HG02610 (cell line): ENCODE measurements around the gene TNPO1.
A peak's percentile ranks its signal among the peaks of the same experiment; 100 is the strongest.

Experiments used
- ATAC-seq: cut with Tn5 transposase; IDR thresholded peaks from one replicate; pipeline ENCODE4 v1.9.1; 2021; ENCODE audit warnings: mild to moderate bottlenecking, moderate library complexity; ENCODE audit not compliant: unreplicated experiment

The TNPO1 gene

DNA sequence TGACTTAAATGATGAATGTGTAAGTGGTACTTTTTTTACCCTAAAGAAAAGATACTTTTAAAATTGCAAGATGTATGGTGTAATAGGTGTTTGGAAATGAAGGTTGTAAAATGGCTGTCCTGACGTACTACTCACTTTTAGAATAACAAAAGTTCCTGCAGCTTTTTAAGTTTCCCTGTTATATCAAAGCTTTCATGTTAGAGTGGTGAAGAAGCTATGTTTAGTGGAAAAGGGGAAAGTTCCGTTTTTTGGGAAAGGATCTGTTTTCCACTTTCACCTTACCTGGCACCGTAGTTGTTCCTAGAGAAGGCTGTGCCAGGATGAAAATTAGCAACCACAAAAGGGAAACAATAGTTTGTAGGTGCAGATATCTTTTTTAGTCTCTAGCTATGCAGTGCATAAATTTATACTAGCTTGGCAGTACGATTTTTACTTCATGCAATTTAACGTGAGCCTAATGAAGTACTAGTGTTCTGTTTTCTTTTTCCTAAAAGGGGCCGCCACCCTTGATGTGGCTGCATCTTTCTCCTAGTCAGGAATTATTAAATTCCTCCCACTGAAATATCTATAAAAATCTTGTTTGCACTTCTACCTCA lies 1.3 kb downstream of the TNPO1 start:
- ATAC-seq = no peak

DNA sequence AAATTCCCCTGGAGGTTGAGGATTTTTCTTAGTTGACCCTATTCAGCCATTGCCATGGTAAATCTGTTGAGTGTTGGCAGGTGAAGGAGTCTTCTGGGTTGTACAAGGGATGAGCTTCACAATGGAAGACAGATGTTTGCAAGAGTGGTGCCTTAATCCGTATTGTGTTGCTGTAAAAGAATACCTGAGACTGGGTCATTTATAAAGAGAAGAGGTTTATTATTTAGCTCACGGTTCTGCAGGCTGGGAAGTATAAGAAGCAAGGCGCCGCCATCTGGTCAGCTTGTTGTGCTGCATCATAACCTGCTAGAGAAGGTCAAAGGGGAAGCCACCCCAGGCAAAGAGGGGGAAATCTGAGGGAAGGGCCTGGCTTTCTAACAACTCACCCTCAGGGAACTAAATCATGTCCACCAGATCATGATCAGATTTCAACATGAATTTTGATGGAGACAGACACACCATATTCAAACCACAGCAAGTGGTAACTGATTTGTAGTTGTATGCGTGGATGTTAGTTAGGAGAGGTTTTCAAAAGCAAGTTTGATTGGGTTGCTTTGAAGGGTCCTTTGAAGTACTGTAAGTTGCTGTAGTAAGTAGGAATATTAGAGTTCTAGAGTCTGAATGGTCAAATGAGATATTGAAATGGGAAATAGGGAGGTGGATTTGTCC lies 2.5 kb downstream of the TNPO1 start:
- ATAC-seq = peak; percentile 23

DNA sequence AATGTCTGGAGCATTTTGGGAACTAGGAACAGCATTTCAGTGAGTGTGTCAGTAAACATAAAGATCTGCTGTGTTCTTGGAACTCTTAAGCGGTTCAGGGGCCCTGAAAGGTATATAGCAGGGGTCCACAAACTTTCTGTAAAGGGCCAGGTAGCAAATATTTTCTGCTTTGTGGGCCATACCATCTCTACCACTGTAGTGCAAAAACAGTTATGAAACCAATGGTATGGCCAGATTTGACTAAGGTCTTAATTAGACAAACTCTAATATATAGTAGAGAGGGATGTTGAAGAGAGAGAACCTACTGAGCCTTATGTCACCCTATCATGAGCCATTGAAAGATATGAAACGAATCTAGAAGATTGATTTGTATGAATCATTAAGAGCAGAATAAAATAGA lies 5.3 kb downstream of the TNPO1 start:
- ATAC-seq = no peak

DNA sequence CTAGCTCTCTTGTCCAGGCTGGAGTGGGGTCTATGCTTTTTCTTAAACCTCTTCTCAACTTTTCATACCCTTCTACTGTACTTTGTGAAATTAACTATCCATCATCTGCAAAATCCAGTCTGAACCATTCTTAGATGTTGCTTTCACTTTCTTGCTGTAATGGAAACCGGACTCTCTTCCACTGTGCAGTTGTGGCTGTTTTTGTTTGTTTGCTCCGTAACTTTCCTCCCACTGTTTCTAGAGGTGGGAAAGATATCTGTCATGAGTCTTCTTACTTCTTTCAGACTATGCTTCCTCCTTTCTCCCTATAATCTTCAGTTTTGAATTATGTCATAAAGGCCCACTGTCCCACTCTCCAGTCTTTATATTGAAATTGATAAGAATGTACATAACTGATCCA lies 6.5 kb downstream of the TNPO1 start:
- ATAC-seq = no peak

DNA sequence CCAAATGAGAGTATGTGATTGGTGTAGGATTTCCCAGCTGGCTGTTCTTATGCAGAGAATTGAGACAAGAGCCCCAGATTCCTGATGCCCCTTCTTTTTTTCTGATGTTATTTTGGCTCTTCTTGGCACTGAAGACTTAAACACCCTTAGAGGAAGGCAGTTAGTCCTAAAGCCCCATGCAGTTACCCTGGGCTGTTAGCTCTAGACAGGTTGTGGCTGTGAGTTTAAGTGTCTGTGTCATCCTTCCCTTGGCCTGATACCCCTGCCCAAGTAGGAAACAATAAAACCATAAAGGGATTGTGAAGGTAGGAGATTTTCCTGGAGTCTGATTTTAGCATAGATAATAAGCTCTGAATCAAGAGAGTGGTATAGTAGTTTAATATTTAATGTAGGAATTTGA lies 13.2 kb downstream of the TNPO1 start:
- ATAC-seq = no peak

DNA sequence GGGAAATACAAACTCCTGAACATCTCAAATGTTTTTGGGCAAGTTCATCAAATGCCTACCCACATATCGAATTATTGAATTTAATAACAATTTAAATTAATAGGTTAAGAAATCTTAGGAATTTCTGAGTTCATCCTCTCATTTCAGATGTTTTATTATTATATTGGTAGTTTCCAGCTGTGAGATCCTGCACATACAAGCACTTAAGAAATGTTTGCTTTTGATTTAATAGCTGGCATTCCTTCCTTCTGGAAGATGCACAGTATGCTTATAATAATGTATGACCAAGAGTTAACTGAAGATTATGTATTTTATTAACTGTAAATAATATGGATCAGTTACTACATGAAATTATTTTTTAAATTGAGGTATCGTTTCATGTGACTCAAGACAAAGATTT lies 13.9 kb downstream of the TNPO1 start:
- ATAC-seq = no peak

DNA sequence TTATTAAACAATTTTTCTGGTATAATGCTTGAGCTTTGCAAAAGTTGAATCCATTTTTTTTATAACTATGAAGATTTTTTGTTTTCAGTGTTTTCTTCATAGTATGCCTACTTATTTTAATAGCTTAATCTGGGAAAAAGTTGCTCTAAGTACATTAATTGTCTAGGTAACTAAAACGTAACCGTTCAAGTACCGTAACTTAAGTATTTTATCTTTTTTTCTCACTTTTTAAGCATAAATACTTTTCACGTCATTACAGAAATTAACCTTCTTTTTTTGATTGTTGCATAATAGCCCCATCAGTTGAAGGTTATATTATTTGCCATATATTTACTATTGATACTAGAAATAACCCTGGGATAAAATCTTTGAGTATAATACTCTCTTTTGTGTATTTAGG lies 15.2 kb downstream of the TNPO1 start:
- ATAC-seq = no peak

DNA sequence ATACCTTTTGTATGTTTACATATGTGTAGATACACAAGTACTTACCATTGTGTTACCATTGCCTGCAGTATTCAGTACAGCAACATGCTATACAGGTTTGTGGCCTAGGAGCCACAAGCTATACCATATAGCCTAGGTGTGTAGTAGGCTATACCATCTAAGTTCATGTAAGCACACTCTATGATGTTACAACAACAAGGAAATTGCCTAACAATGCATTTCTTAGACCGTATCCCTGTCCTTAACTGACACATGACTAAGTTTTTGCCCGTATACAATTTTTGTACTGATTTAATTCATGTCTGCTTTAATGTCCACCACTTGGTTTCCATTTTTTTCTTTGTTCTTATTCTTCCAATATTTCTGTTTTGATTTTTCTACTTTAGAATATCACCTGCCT lies 18.5 kb downstream of the TNPO1 start:
- no peak for ATAC-seq

DNA sequence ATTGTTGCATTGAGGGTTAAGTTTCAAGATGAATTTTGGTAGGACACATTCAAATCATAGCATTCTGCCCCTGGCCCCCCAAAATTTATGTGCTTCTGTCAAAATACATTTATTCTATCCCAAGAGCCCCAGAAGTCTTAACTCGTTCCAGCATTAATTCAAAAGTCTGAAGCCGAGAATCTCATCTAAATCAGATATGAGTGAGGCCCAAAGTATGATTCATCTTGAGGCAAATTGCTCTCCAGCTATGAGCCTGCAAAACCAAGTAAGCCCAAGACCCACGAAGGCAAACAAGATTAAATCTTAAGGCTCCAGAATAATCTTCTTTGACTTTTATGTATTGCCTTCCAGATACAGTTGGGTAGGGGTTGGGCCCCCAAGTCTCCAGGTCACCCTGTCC lies 19.2 kb downstream of the TNPO1 start:
- no peak for ATAC-seq

DNA sequence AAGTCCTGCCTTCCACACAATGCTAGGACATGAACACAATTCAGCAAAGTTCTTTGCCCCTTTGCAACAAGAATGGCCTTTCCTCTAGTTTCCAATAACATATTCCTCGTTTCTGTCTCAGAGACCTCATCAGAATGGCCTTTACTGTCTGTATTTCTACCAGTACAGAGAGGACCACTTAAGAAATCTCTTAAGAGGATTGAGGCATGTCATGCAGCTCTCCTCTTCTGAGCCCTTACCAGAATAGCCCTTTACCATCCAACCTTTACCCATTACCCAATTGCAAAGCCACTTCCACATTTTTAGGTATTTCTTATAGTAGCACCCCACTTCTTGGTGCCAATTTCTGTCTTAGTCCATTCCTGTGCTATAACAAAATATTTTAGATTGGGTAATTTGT lies 20.3 kb downstream of the TNPO1 start:
- no peak for ATAC-seq

DNA sequence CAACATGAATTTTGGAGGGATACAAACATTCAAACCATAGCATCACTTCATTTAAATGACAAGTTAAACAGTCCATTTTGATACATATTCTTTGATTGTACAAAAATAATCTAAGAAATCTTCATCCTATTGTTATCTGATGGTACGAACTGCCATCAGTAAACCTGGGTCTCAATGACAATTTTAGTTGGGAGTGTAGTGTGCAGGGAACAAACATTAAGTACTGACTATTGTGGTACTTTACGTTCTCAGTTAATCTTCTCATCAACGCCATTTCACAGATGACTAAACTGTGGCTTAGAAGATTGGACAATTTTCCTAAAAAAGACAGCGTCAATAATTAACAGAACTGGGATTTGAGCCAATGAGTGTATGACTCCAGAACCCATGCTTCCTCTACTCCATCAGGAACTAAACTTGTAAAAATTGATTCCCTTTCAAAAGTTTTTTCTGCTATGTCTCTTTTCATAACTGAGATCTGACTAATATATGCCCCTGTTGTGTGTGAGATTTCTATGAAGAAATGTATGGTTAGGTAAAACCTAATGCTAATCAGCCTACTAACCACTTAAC lies 21.1 kb downstream of the TNPO1 start:
- no peak for ATAC-seq

DNA sequence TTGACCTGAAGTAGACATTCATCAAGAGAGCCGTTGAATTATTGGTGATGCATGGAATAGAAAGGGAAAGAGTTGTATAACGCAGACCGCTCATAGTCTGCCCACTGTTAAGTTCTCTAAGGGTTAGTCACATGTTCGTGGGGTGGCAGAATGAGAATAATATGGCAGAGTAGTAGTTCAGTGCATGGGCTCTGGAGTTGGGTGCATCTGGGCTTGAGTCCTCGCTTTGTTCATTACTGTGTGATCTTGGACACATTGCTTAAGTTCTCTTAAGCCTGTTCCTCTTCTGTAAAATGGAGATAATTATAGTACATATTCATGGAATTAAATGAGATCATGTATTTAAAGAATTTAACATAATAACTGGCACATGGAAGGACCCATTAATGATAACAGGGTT lies 23.6 kb downstream of the TNPO1 start:
- no peak for ATAC-seq

DNA sequence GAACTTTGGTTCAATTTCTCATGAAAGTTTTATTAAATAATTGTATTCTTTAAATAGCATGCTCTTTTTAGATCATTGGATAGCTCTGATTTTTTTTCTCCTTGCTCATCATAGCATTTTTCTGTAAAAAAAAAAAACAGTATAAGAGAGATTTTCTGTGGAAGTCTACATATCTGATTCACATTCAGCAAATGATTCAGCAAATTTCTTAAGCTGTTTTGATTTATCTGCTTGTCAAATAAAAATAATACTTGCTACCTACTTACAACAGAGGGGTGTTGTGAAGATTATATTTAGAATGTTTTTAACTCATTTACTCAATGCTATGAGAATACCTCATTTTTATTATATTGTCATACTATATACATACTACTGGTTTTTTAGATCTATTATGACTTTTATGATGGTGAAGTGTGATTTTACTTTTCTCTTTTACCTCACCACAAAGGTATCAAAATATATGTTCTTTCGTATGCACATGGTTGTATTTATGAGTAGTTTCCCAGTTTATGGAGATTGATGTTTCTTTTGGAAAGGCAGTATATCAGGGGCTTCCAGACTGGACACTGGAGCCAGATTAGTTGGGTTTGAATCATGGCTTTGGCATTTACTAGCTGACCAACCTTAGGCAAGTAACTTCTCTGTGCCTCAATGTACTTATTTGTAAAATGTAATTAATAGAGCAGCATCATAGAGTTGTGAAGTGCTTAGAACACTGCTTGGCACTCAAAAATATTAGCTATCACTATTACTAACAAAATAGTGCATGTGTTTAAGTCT lies 25.5 kb downstream of the TNPO1 start:
- no peak for ATAC-seq

DNA sequence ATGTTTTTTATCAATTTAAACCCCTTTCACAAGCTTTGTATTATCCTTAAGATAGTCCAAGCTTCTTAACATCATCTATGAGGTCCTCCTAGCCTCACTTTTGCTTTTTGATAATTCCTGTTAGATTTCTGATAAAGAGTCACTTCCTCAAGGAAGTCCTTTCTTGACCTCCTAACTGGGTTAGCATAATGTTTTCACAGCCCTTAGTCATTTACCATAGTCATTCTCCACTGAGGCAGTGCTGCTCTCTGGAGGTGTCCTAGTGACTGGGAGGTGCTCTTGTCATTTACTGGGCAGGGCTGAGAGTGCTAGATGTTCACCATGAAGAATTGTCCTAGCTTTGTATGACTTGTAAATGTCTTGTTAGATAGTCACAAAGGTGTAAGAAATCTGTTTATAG lies 26.4 kb downstream of the TNPO1 start:
- no peak for ATAC-seq

DNA sequence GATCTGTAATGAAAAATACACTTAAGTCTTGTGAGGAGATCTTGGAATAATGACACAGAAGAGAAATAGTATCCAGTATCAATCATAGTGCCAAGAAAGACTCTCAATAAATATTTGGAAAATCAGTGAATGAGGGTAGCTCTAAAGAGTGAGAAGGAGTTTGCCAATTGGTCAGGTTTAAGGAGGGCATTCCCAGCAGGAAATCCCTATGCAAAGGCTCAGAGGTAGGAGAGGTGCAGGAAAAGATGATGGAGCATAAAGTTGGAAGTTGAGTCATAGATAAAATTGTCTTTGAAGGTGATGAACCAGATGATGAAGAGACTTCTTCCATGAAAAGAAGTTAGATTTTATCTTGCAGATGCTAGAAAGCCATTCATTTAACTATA lies 27.8 kb downstream of the TNPO1 start:
- no peak for ATAC-seq

DNA sequence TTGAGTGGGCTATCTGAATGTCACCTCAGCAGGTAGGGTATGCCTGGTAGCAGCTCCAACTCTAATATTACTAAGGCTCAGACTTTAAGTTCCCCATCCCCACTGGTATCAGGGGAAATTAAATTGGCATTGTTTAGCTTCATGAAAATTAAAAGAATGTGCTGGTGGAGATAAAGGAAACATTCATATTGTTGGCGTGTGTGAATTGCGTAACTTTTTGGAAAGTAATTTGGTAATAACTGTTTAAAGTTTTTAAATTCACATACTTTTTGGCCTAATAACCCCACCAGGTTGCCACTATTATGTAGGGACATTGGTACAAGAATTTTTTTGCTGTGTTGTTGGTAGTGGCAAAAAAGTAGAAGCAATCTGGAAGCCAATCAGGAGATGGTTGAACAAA lies 29.4 kb downstream of the TNPO1 start:
- ATAC-seq = no peak

DNA sequence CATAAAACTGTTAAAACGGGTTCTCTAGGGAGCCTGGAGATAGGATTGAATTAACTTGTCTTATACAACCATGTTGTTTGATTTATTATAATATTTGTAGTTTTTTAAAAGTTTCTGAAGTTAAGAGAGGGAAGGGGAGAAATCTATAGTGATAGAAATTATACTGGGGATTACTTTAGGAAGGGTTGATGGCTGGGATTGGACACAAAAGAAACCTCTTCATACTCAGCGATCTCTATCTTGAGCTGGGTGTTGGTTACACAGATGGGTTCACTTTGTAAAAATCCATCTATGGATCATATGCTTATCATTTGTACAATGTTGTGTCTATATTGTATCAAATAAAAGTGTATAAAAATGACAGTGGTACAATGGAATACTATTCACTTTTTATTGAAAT lies 30.0 kb downstream of the TNPO1 start:
- ATAC-seq = no peak

DNA sequence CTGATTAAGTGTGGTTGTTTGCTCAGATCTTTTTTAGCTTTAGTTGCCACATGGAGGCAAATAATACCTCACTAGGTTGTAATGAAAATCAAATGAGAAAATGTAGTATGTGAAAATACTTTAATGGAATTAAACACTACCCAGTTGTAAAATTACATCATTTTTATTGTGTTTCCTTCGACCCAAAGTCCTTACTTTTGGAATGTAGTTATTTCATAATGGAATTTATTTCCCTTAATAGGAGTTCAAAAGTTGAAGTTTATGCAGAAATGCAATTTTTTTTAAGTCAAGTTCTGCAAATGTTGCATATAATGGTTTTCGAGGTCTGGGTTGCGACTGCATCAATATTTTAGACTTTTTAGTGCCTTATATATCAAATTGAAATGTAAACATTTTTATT lies 31.0 kb downstream of the TNPO1 start:
- no peak for ATAC-seq

DNA sequence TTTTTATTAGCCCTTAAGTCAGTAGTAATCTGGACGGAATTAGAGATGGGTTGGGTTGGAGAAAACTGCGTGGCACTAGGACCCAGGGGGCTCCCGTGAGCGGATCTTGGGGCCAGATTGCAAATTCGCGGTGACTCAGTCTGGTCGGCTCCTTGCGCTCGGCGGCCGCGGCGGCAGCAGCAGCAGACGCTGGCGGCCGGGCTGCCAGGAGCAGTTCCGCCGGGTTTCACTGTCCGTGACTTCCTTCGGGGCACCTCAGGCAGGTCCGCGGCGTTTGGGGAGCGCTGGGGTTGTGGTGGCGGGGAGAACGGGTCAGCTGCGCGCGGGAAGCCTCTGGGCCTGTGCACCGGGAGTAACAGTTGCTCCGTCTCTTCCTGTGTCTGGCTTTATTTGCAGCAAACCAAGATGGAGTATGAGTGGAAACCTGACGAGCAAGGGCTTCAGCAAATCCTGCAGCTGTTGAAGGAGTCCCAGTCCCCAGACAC lies 31.6 kb downstream of the TNPO1 start:
- peak; percentile 87 for ATAC-seq

DNA sequence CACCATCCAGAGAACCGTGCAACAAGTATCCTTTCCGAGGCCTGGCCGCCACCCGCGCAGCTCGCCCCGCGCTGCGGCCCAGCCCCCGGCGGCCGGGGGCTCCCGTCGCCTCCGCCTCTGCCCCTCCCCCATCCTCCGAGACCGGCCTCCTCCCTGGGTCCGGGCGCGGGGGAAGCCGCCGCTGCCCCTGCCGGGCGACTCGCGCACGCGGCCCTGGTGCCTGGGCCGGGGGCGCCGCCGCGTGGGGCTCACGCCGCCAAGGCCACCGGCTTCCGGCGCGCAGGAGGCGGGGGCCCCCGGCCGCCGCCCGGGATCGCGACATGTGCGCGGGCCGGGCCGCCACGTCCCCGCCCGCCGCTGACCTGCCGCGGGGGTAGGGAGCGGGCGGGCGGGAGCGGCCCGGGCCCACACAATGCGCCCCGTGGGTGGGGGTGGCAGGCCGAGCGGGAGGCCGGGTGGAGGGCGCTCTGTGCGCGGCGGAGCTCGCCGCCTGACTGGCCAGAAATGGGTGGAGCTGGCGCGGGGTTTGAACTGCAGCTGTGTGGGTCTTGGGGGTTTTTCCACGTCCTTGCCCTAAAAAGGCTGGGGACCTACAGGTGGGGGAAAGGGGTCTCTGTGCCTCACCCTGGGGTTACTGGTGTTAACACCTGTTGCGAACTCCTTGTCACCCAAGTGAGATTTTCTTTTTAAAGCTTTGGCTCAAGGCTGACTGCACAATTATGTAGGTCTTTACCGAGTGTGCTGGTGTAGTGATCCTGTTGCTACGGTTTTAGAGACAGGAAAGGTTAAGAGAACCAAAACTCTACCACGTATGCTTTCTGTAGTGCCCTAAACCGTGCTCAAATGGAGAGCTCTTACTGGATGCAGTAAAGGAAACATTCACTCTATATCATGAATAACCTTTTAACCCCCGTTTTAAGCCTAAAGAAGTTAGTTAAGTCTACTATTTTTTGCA lies 32.3 kb downstream of the TNPO1 start:
- peak; percentile 44 for ATAC-seq

DNA sequence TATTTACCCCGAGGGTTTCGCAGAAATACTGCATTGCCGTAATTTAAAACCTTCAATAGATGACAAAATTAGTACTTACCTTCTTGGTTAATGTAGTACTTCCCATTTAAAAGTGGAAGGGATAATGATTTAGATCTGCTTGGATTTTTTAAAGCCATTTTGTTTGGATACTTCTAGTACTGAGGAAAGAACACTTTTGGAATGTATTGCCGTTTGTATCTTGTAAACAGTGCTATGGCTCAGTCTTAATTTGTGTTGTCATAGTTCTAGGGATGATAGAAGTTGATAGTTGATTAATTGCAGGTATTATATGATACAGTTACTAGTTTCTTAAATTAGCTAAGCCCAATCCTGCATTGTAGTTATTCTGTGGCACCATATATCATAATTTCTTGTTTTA lies 33.1 kb downstream of the TNPO1 start:
- ATAC-seq = no peak
